GM18511 (cell line): Measurements from ENCODE around the gene HAGHL.
"Not testable (repeated sequence)": the region's sequence is repeated elsewhere in the genome, so short reads cannot be mapped to it uniquely, and the experiment has no call there.

Experiments used
- ATAC-seq: cut with Tn5 transposase; IDR thresholded peaks from one replicate; pipeline ENCODE4 v1.9.1; 2021; ENCODE audit warnings: mild to moderate bottlenecking, moderate library complexity; ENCODE audit not compliant: unreplicated experiment

HAGHL gene

GRCh38 chr16:687499-687898 lies 39.4 kb upstream of the HAGHL start:
- ATAC-seq = no peak

- ATAC-seq = no peak
Observed at GRCh38 chr16:689175-689897, 37.6 kb upstream of the HAGHL start.

GRCh38 chr16:691242-691641 lies 35.7 kb upstream of the HAGHL start:
- not testable (repeated sequence) for ATAC-seq

- ATAC-seq = no peak
Observed at GRCh38 chr16:692356-693108, 34.4 kb upstream of the HAGHL start.

GRCh38 chr16:693364-693763 lies 33.5 kb upstream of the HAGHL start:
- no peak for ATAC-seq

GRCh38 chr16:693766-694165 lies 33.1 kb upstream of the HAGHL start:
- no peak for ATAC-seq

- ATAC-seq = no peak
Observed at GRCh38 chr16:694187-694862, 32.6 kb upstream of the HAGHL start.

GRCh38 chr16:694863-695354 lies 32.0 kb upstream of the HAGHL start:
- ATAC-seq = no peak

- no peak for ATAC-seq
Observed at GRCh38 chr16:695355-696089, 31.4 kb upstream of the HAGHL start.

- ATAC-seq = no peak
Observed at GRCh38 chr16:698911-699671, 27.8 kb upstream of the HAGHL start.

GRCh38 chr16:700684-701584 lies 26.0 kb upstream of the HAGHL start:
- no peak for ATAC-seq

GRCh38 chr16:702341-702740 lies 24.6 kb upstream of the HAGHL start:
- no peak for ATAC-seq

GRCh38 chr16:703406-703805 lies 23.5 kb upstream of the HAGHL start:
- ATAC-seq = no peak

- ATAC-seq = no peak
Observed at GRCh38 chr16:704047-704446, 22.9 kb upstream of the HAGHL start.

GRCh38 chr16:704552-705380 lies 22.1 kb upstream of the HAGHL start:
- ATAC-seq = no peak

GRCh38 chr16:705431-706188 lies 21.3 kb upstream of the HAGHL start, which contains the start of gene FBXL16:
FBXL16 (minus strand) TSS chr16:705801; CDS start chr16:697405, 8,396 bp downstream.
- no peak for ATAC-seq

GRCh38 chr16:706189-707061 lies 20.5 kb upstream of the HAGHL start:
- no peak for ATAC-seq
